Lower leg skin (tissue), 4 donors: ENCODE measurements around the gene ANO10. TPM values are rescaled to one million over a fixed set of nuclear protein-coding genes. Genes with fewer than 3 reads are reported as not detected.
"Not testable (repeated sequence)": the region's sequence is repeated elsewhere in the genome, so short reads cannot be mapped to it uniquely, and the experiment has no call there.

ENCODE experiments used
- DNase-seq, 2 donors: peaks; one replicate each; pipeline ENCODE4 v3.0.0-alpha.2; 2019; ENCODE audit warnings: low spot score in 2 of 2
- H3K4me3 ChIP-seq: fragments of 200-600 bp; sonication (generic); 2 replicates; pipeline ENCODE4 v1.5.1; 2017; ENCODE audit warnings: mild to moderate bottlenecking, low read depth; ENCODE audit not compliant: poor library complexity, severe bottlenecking
- CTCF ChIP-seq, 3 donors: fragments of 450-650 bp; IDR thresholded peaks; one replicate each; pipeline ENCODE4 v1.5.1; 2016; ENCODE audit warnings: antibody characterized with exemption in 3 of 3, mild to moderate bottlenecking in 3 of 3, moderate library complexity in 2 of 3
- POLR2A ChIP-seq, 2 donors: fragments of 450-650 bp; IDR thresholded peaks; one replicate each; pipeline ENCODE4 v1.6.1; 2016 to 2017; ENCODE audit warnings: antibody characterized with exemption in 2 of 2, mild to moderate bottlenecking in 1 of 2, moderate library complexity in 1 of 2
- WGBS, 2 donors: methylation state at CpG; one replicate each; pipeline ENCODE4 v1.1.5; 2018; 5-methylcytosine and 5-hydroxymethylcytosine counted together
- intact Hi-C: fragments of 100-400 bp; cut with DNase I; formaldehyde crosslinking; loops from one replicate; pipeline ENCODE4 v1.15.0; 2023; ENCODE audit warnings: low total_unique reads
- total RNA-seq, 4 donors: library from RNA; depleted of rRNA; stranded (reverse); fragments of >200 nt; gene quantifications; one replicate each; pipeline ENCODE4 v1.1.0, GENCODE V29; 2016

ANO10 gene
- total RNA-seq, 4 donors from 2014 or later: 31.6 to 41.5 (median 37.5) TPM

- DNase-seq: no peak
- no peak overlapping the region for H3K4me3 ChIP-seq
- intact Hi-C loops: no loop called here
- WGBS, 2 donors: 93 to 98% methylated on average over 3 of the region's 3 CpGs
- TF ChIP-seq POLR2A (IDR thresholded peaks at IDR 0.05) (no peak), CTCF (IDR thresholded peaks at IDR 0.05) (no peak)
These were observed 98.3 kb downstream of the ANO10 start for GRCh38 chr3:43523454-43524053.

- no peak for DNase-seq
- WGBS, 2 donors: 93% methylated on average over 3 of the region's 3 CpGs
- H3K4me3 ChIP-seq: no peak overlapping the region
- intact Hi-C loops: no loop called here
- TF ChIP-seq POLR2A (IDR thresholded peaks at IDR 0.05): no peak
- no peak for TF ChIP-seq CTCF (IDR thresholded peaks at IDR 0.05)
These were observed 99.0 kb downstream of the ANO10 start for GRCh38 chr3:43522727-43523362.

GRCh38 chr3:43521941-43522340 is 99.9 kb downstream of the ANO10 start:
- DNase-seq: no peak
- WGBS, 2 donors: 86 to 97% methylated on average over 1 of the region's 1 CpG
- no peak for TF ChIP-seq CTCF (IDR thresholded peaks at IDR 0.05)
- no peak for TF ChIP-seq POLR2A (IDR thresholded peaks at IDR 0.05)
- no peak overlapping the region for H3K4me3 ChIP-seq
- intact Hi-C loops: no loop called here

- intact Hi-C loops, H3K4me3 ChIP-seq, DNase-seq: not testable (repeated sequence)
- WGBS, 2 donors: 94 to 96% methylated on average over 7 of the region's 7 CpGs
These were observed 103.3 kb downstream of the ANO10 start for GRCh38 chr3:43518515-43518914.

GRCh38 chr3:43515970-43516635 is 105.7 kb downstream of the ANO10 start:
- 93% methylated on average over 9 of the region's 9 CpGs for WGBS, 2 donors
- H3K4me3 ChIP-seq: no peak overlapping the region
- no peak for DNase-seq
- TF ChIP-seq CTCF (IDR thresholded peaks at IDR 0.05): no peak
- TF ChIP-seq POLR2A (IDR thresholded peaks at IDR 0.05): no peak
- intact Hi-C loops: no loop called here

- 87 to 89% methylated on average over 2 of the region's 2 CpGs for WGBS, 2 donors
These were observed 106.4 kb downstream of the ANO10 start for GRCh38 chr3:43515208-43515917.

More at GRCh38 chr3:43515208-43515917, 106.4 kb downstream of the ANO10 start:
- H3K4me3 ChIP-seq: no peak overlapping the region
- no peak for DNase-seq
- TF ChIP-seq CTCF (IDR thresholded peaks at IDR 0.05) (no peak), POLR2A (IDR thresholded peaks at IDR 0.05) (no peak)
- intact Hi-C loops: no loop called here
